Esophagus muscularis mucosa (tissue), 4 donors: Measurements from ENCODE around the gene BAZ2B. TPM values are rescaled to one million over a fixed set of nuclear protein-coding genes. Genes with fewer than 3 reads are reported as not detected.
A peak's percentile ranks its signal among the peaks of the same experiment; 100 is the strongest.

Experiments
- DNase-seq: peaks from one replicate; pipeline ENCODE4 v3.0.0-alpha.2; 2017; ENCODE audit errors: extremely low spot score
- H3K27ac ChIP-seq, 4 donors: fragments of 200-600 bp; sonication (generic); replicated peaks in 1 of 4; 1 replicate in 3 of 4; 2 replicates in 1 of 4; pipeline ENCODE4 v1.5.1; 2016 to 2019; ENCODE audit warnings: mild to moderate bottlenecking in 1 of 4
- H3K27me3 ChIP-seq, 4 donors: fragments of 200-600 bp; sonication (generic); one replicate each; pipeline versions ENCODE4 v1.5.1 to v1.6.0; 2016 to 2019
- H3K36me3 ChIP-seq, 4 donors: fragments of 200-600 bp; sonication (generic); one replicate each; pipeline ENCODE4 v1.5.1; 2016 to 2019
- H3K4me1 ChIP-seq, 4 donors: fragments of 200-600 bp; sonication (generic); one replicate each; pipeline ENCODE4 v1.5.1; 2016 to 2019
- H3K4me3 ChIP-seq, 4 donors: fragments of 200-600 bp; sonication (generic); 1 replicate in 2 of 4; 2 replicates in 2 of 4; pipeline ENCODE4 v1.5.1; 2016 to 2019; ENCODE audit warnings: mild to moderate bottlenecking in 4 of 4, moderate library complexity in 1 of 4
- H3K9me3 ChIP-seq, 4 donors: fragments of 200-600 bp; sonication (generic); 1 replicate in 3 of 4; 2 replicates in 1 of 4; pipeline ENCODE4 v1.5.1; 2016 to 2019
- EP300 ChIP-seq: sonication (generic); formaldehyde crosslinking; IDR thresholded peaks from one replicate; pipeline ENCODE4 v1.6.1; 2017; ENCODE audit warnings: antibody characterized with exemption
- POLR2A ChIP-seq: fragments of 450-650 bp; IDR thresholded peaks from one replicate; pipeline ENCODE4 v1.6.1; 2017; ENCODE audit warnings: antibody characterized with exemption, moderate library complexity, mild to moderate bottlenecking, low read depth
- POLR2AphosphoS5 ChIP-seq, 2 donors: sonication (generic); formaldehyde crosslinking; IDR thresholded peaks; one replicate each; pipeline ENCODE4 v1.6.1; 2017; ENCODE audit warnings: antibody characterized with exemption in 2 of 2
- WGBS: methylation state at CpG from one replicate; pipeline ENCODE4 v1.1.5; 2018; 5-methylcytosine and 5-hydroxymethylcytosine counted together
- intact Hi-C: fragments of 100-400 bp; cut with DNase I; formaldehyde crosslinking; loops from one replicate; pipeline ENCODE4 v1.15.1; 2023
- total RNA-seq, 4 donors: library from RNA; depleted of rRNA; stranded (reverse); fragments of >200 nt; gene quantifications; one replicate each; pipeline versions ENCODE4 v1.1.0 to v1.2.1, GENCODE V29; 2016
- TF ChIP-seq, protein P1 (sequence below), 3 experiments: fragments of 200-600 bp in 2 of 3; fragments of 450-650 bp in 1 of 3; sonication (generic) in 2 of 3; IDR thresholded peaks; one replicate each; pipeline ENCODE4 v1.5.1; 2017 to 2019; ENCODE audit warnings: antibody characterized with exemption in 3 of 3, mild to moderate bottlenecking in 2 of 3, moderate library complexity in 1 of 3

Gene BAZ2B
- total RNA-seq = 10 to 100 TPM; 76.3 to 97.2 (median 91.0) TPM

- peak; percentile 70 to 85 for TF ChIP-seq POLR2AphosphoS5 (IDR thresholded peaks at IDR 0.05)
- no peak for TF ChIP-seq EP300
- TF ChIP-seq, protein P1, sequence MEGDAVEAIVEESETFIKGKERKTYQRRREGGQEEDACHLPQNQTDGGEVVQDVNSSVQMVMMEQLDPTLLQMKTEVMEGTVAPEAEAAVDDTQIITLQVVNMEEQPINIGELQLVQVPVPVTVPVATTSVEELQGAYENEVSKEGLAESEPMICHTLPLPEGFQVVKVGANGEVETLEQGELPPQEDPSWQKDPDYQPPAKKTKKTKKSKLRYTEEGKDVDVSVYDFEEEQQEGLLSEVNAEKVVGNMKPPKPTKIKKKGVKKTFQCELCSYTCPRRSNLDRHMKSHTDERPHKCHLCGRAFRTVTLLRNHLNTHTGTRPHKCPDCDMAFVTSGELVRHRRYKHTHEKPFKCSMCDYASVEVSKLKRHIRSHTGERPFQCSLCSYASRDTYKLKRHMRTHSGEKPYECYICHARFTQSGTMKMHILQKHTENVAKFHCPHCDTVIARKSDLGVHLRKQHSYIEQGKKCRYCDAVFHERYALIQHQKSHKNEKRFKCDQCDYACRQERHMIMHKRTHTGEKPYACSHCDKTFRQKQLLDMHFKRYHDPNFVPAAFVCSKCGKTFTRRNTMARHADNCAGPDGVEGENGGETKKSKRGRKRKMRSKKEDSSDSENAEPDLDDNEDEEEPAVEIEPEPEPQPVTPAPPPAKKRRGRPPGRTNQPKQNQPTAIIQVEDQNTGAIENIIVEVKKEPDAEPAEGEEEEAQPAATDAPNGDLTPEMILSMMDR (IDR thresholded peaks at IDR 0.05) = no peak
- no peak for TF ChIP-seq POLR2A
- no peak for DNase-seq
- H3K27me3 ChIP-seq = no peaks in the 10 kb centered on the region
- peaks cover 19 to 42% (median 29%) of the 10 kb centered on the region in 4 donors for H3K4me1 ChIP-seq
- peak within 1 kb of the TSS; percentile 97 to 98 (median 97) for H3K27ac ChIP-seq
- intact Hi-C loops = loop anchor here (10.0 kb wide), 1 partner anchor 179 kb away; the partner anchor contains the start of gene CD302
- H3K36me3 ChIP-seq = no peaks in the 10 kb centered on the region
- H3K4me3 ChIP-seq = peak within 1 kb of the TSS; percentile 76 to 84 (median 77)
- no peaks in the 10 kb centered on the region for H3K9me3 ChIP-seq
- WGBS = 0% methylated on average over 6 of the region's 6 CpGs
Measured at GRCh38 chr2:159616286-159616701, at the start of gene BAZ2B. Gene BAZ2B, minus strand, starts transcription at chr2:159616548. Its CDS starts 137,829 bp downstream, at chr2:159478719.

- Histone ChIP-seq H3K27me3 (no peaks in the 10 kb centered on the region), H3K9me3 (no peaks in the 10 kb centered on the region), H3K4me1 (peaks cover 0 to 5% (median 0%) of the 10 kb centered on the region in 4 donors), H3K27ac (no peak overlapping the region), H3K36me3 (peaks cover 0 to under 1% (median 0%) of the 10 kb centered on the region in 4 donors), H3K4me3 (no peak overlapping the region)
- intact Hi-C loops = no loop called here
- no peak for DNase-seq
- TF ChIP-seq POLR2A (no peak), POLR2AphosphoS5 (IDR thresholded peaks at IDR 0.05) (no peak), EP300 (no peak)
- TF ChIP-seq, protein P1 (IDR thresholded peaks at IDR 0.05) = no peak
Measured at GRCh38 chr2:159661286-159661685, 44.9 kb upstream of the BAZ2B start.

GRCh38 chr2:159658881-159659873 is 42.8 kb upstream of the BAZ2B start:
- peaks cover 0 to 8% (median 0%) of the 10 kb centered on the region in 4 donors for H3K9me3 ChIP-seq
- H3K27me3 ChIP-seq = no peaks in the 10 kb centered on the region
- no peak overlapping the region for H3K4me3 ChIP-seq
- WGBS = 80% methylated on average over 6 of the region's 6 CpGs
- peaks cover 0 to 5% (median 0%) of the 10 kb centered on the region in 4 donors for H3K4me1 ChIP-seq
- H3K27ac ChIP-seq = no peak overlapping the region
- intact Hi-C loops = no loop called here
- no peak for DNase-seq
- TF ChIP-seq, protein P1 (IDR thresholded peaks at IDR 0.05) = no peak
- TF ChIP-seq POLR2AphosphoS5 (IDR thresholded peaks at IDR 0.05) = peak in 1 of 2 donors; percentile 32
- no peak for TF ChIP-seq POLR2A
- TF ChIP-seq EP300 = no peak
- H3K36me3 ChIP-seq = no peaks in the 10 kb centered on the region

DNA sequence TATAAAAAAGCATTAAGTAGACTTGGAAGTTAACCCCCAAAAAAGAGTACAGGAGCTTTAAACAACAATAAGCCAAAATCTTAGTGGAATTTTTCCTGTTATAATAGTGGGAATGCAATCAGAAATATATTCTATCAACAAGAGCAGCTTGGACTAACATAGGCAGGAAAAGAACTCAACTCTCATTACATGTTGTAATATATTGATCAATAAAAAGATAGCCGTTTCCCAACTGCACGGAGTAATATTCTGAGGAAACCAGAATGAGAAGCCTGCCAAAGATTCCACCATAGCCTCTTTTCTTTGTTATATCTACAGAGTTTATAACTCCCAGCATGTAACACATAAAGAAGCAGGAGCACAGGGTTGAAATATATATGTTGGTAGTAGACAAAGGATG is 37.6 kb upstream of the BAZ2B start:
- DNase-seq = no peak
- H3K36me3 ChIP-seq = no peaks in the 10 kb centered on the region
- peaks cover 0 to 5% (median 0%) of the 10 kb centered on the region in 4 donors for H3K4me1 ChIP-seq
- H3K9me3 ChIP-seq = peaks cover 0 to 8% (median 0%) of the 10 kb centered on the region in 4 donors
- no peaks in the 10 kb centered on the region for H3K27me3 ChIP-seq
- no peak for TF ChIP-seq POLR2AphosphoS5 (IDR thresholded peaks at IDR 0.05)
- TF ChIP-seq, protein P1 (IDR thresholded peaks at IDR 0.05) = no peak
- TF ChIP-seq EP300 = no peak
- TF ChIP-seq POLR2A = no peak
- no peak overlapping the region for H3K27ac ChIP-seq
- intact Hi-C loops = no loop called here
- 97% methylated on average over 2 of the region's 2 CpGs for WGBS
- H3K4me3 ChIP-seq = no peak overlapping the region
